Neural cell (in vitro differentiated cells): Measurements from ENCODE around the gene JAGN1. TPM values are rescaled to one million over a fixed set of nuclear protein-coding genes. Genes with fewer than 3 reads are reported as not detected.
"Not testable (repeated sequence)": the region's sequence is repeated elsewhere in the genome, so short reads cannot be mapped to it uniquely, and the experiment has no call there.

Source experiments
- H2AFZ ChIP-seq: fragments of 200-600, 300-800 bp; sonication (generic), shearing (Covaris generic); 2 replicates; pipeline ENCODE4 v1.6.0; 2014; ENCODE audit warnings: low read depth, mild to moderate bottlenecking, antibody characterized with exemption, low read length, moderate library complexity
- H3F3A ChIP-seq: fragments of 200-600 bp; shearing (Covaris generic); 2 replicates; pipeline ENCODE4 v1.6.1; 2016; ENCODE audit warnings: mild to moderate bottlenecking, moderate library complexity, mixed read lengths, antibody characterized with exemption, low read length; ENCODE audit not compliant: insufficient read depth, poor library complexity, severe bottlenecking
- H3K27ac ChIP-seq: fragments of 200-600, 300-800 bp; sonication (generic), shearing (Covaris generic); 2 replicates; pipeline ENCODE4 v1.5.1; 2014; ENCODE audit warnings: mild to moderate bottlenecking, low read length, moderate library complexity
- H3K27me3 ChIP-seq: fragments of 300-800, 200-600 bp; sonication (generic), shearing (Covaris generic); 2 replicates; pipeline ENCODE4 v1.6.0; 2014; ENCODE audit warnings: mild to moderate bottlenecking, low read depth, low read length, moderate library complexity; ENCODE audit not compliant: insufficient read depth
- H3K36me3 ChIP-seq: fragments of 300-800, 200-600 bp; sonication (generic), shearing (Covaris generic); 2 replicates; pipeline ENCODE4 v1.5.1; 2014; ENCODE audit warnings: mild to moderate bottlenecking, antibody characterized with exemption, low read length, moderate library complexity; ENCODE audit not compliant: insufficient read depth
- H3K4me2 ChIP-seq: fragments of 300-800, 200-600 bp; sonication (generic), shearing (Covaris generic); 2 replicates; pipeline ENCODE4 v1.6.0; 2014; ENCODE audit warnings: mild to moderate bottlenecking, low read length
- H3K4me3 ChIP-seq: fragments of 300-800, 200-600 bp; sonication (generic), shearing (Covaris generic); 2 replicates; pipeline ENCODE4 v1.5.1; 2014; ENCODE audit warnings: mild to moderate bottlenecking, low read length, moderate library complexity
- H3K79me2 ChIP-seq: fragments of 200-600 bp; shearing (Covaris generic); replicated peaks from 2 replicates; pipeline ENCODE4 v1.6.0; 2014; ENCODE audit warnings: mild to moderate bottlenecking, low read length, moderate library complexity; ENCODE audit not compliant: insufficient read depth
- H3K9ac ChIP-seq: fragments of 300-800, 200-600 bp; sonication (generic), shearing (Covaris generic); 2 replicates; pipeline ENCODE4 v1.6.1; 2016; ENCODE audit warnings: mild to moderate bottlenecking, low read length, mixed read lengths
- H3K9me2 ChIP-seq: fragments of 200-600 bp; shearing (Covaris generic); 2 replicates; pipeline ENCODE4 v1.6.1; 2016; ENCODE audit warnings: mild to moderate bottlenecking, low read length, mixed read lengths; ENCODE audit not compliant: insufficient read depth
- H3K9me3 ChIP-seq: fragments of 200-600, 300-800 bp; sonication (generic), shearing (Covaris generic); 2 replicates; pipeline ENCODE4 v1.6.1; 2016; ENCODE audit warnings: mild to moderate bottlenecking, mixed run types, low read length, moderate library complexity, mixed read lengths
- H4K20me1 ChIP-seq: fragments of 200-600 bp; shearing (Covaris generic); 2 replicates; pipeline ENCODE4 v1.6.1; 2016; ENCODE audit warnings: mild to moderate bottlenecking, mixed run types; ENCODE audit not compliant: insufficient read depth
- EP300 ChIP-seq: fragments of 450-650 bp; conservative IDR thresholded peaks from 2 replicates; pipeline ENCODE4 v1.6.1; 2014; ENCODE audit warnings: antibody characterized with exemption, mild to moderate bottlenecking, moderate library complexity; ENCODE audit not compliant: poor library complexity, severe bottlenecking
- EZH2 ChIP-seq: fragments of 200-600, 300-800 bp; shearing (Covaris generic), sonication (generic); IDR thresholded peaks from 2 replicates; pipeline ENCODE4 v1.6.1; 2014; ENCODE audit warnings: antibody characterized with exemption, low read length, borderline replicate concordance, mild to moderate bottlenecking; ENCODE audit not compliant: insufficient read depth, poor library complexity, severe bottlenecking
- MXI1 ChIP-seq: fragments of 450-650 bp; conservative IDR thresholded peaks from 2 replicates; pipeline ENCODE4 v1.6.1; 2014; ENCODE audit warnings: antibody characterized with exemption, mild to moderate bottlenecking; ENCODE audit not compliant: poor library complexity, severe bottlenecking
- POLR2AphosphoS5 ChIP-seq: IDR thresholded peaks from 2 replicates; pipeline ENCODE4 v1.6.1; 2012
- RAD21 ChIP-seq: fragments of 450-650 bp; conservative IDR thresholded peaks from 2 replicates; pipeline ENCODE4 v1.6.1; 2014; ENCODE audit warnings: antibody characterized with exemption, mild to moderate bottlenecking, moderate library complexity
- REST ChIP-seq: IDR thresholded peaks from 2 replicates; pipeline ENCODE4 v1.6.1; 2012; ENCODE audit warnings: borderline replicate concordance
- SMC3 ChIP-seq: fragments of 450-650 bp; conservative IDR thresholded peaks from 2 replicates; pipeline ENCODE4 v1.6.1; 2014; ENCODE audit warnings: antibody characterized with exemption, mild to moderate bottlenecking, moderate library complexity; ENCODE audit not compliant: poor library complexity
- TAF1 ChIP-seq: IDR thresholded peaks from 2 replicates; pipeline ENCODE4 v1.6.1; 2012; ENCODE audit warnings: low read depth
- polyA plus RNA-seq: library from polyadenylated mRNA; depleted of rRNA; stranded (reverse); fragments of >200 nt; gene quantifications from 2 replicates; pipeline ENCODE4 v1.2.3, GENCODE V29; 2014
- TF ChIP-seq, protein P1 (sequence below): fragments of 450-650 bp; IDR thresholded peaks from 2 replicates; pipeline ENCODE4 v1.5.1; 2014; ENCODE audit warnings: antibody characterized with exemption, mild to moderate bottlenecking, moderate library complexity; ENCODE audit not compliant: poor library complexity, severe bottlenecking

JAGN1 gene
- polyA plus RNA-seq, 1 donor from 2014 or later = 26.5 TPM

DNA sequence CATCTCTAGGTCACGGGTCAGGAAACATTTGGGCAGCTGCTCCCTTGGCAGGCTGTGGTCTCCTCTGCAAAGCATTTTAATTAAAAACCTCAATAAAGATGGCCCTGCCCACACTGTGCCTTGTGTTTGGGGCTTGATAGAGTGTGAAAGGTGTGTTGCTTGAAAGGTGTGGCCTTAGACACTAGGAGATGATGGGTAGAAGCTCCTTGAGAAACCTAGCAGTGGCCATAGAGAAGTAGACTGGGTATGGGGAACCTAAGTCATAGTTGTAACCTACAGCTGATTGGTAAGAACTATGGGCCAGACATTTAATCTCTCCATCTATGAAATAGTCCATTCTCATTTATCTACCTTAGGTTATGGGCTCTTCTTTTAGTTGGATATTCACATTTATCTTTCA lies 3.3 kb downstream of the JAGN1 start:
- no peaks in the 10 kb centered on the region for H3K9me3 ChIP-seq
- H3K9ac ChIP-seq = no peak overlapping the region
- no peak overlapping the region for H2AFZ ChIP-seq
- no peak overlapping the region for H3K4me3 ChIP-seq
- no peak overlapping the region for H3K4me2 ChIP-seq
- H3K27ac ChIP-seq = no peak overlapping the region
- H3F3A ChIP-seq = peaks cover 3% of the 10 kb centered on the region
- peaks cover 13% of the 10 kb centered on the region for H3K79me2 ChIP-seq
- H3K36me3 ChIP-seq = no peaks in the 10 kb centered on the region
- TF ChIP-seq RAD21 = no peak
- no peak for TF ChIP-seq TAF1
- TF ChIP-seq SMC3 = no peak
- no peak for TF ChIP-seq REST
- TF ChIP-seq, protein P1, sequence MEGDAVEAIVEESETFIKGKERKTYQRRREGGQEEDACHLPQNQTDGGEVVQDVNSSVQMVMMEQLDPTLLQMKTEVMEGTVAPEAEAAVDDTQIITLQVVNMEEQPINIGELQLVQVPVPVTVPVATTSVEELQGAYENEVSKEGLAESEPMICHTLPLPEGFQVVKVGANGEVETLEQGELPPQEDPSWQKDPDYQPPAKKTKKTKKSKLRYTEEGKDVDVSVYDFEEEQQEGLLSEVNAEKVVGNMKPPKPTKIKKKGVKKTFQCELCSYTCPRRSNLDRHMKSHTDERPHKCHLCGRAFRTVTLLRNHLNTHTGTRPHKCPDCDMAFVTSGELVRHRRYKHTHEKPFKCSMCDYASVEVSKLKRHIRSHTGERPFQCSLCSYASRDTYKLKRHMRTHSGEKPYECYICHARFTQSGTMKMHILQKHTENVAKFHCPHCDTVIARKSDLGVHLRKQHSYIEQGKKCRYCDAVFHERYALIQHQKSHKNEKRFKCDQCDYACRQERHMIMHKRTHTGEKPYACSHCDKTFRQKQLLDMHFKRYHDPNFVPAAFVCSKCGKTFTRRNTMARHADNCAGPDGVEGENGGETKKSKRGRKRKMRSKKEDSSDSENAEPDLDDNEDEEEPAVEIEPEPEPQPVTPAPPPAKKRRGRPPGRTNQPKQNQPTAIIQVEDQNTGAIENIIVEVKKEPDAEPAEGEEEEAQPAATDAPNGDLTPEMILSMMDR = no peak
- TF ChIP-seq EP300 = no peak
- TF ChIP-seq MXI1 = no peak
- TF ChIP-seq POLR2AphosphoS5 = no peak
- no peak for TF ChIP-seq EZH2
- H3K9me2 ChIP-seq = no peaks in the 10 kb centered on the region
- H3K27me3 ChIP-seq = no peaks in the 10 kb centered on the region
- H4K20me1 ChIP-seq = no peaks in the 10 kb centered on the region

DNA sequence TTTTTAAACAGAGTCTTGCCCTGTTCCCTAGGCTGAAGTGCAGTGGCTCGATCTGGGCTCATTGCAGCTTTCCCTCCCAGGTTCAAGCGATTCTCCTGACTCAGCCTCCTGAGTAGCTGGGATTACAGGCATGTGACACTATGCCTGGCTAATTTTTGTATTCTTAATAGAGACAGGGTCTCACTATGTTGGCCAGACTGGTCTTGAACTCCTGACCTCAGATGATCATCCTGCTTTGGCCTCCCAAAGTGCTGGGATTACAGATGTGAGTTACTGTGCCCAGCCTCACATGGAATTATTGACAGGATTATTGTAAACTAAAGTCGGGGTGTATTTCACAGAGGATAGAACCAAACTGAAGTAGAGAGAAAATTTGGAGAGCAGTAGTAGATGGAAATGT lies 5.3 kb downstream of the JAGN1 start:
- not testable (repeated sequence) for H3K4me2 ChIP-seq, H3K27me3 ChIP-seq, H3K36me3 ChIP-seq, H3K9me3 ChIP-seq, H3K4me3 ChIP-seq, H3K9me2 ChIP-seq, H2AFZ ChIP-seq, H4K20me1 ChIP-seq, H3K9ac ChIP-seq, H3K27ac ChIP-seq, H3F3A ChIP-seq
- peaks cover 11% of the 10 kb centered on the region for H3K79me2 ChIP-seq

DNA sequence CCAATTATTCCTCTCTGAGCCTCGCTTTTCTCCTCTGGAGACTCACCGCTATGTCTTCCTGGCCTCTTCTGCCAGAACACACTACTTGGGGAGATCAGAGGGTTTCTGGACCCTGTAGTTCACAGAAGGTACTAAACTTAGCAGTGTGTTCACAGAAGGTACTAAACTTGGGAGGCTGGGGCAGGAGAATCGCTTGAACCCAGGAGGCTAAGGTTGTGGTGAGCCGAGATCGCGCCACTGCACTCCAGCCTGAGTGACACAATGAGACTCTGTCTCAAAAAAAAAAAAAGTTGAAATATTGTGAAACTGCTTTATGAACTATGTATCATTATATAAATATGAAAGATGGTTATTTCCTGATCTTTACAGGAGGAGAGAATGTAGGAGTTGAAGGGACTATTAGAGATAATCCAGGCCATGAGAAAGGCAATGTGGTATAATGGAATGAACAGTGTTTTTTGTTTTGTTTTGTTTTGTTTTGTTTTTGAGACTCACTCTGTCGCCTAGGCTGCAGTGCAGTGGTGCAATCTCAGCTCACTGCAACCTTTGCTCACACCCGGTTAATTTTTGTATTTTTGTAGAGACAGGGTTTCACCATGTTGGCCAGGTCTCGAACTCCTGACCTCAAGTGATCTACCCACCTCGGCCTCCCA lies 6.5 kb downstream of the JAGN1 start:
- H4K20me1 ChIP-seq, H3K9me3 ChIP-seq, H3K36me3 ChIP-seq, H3K27me3 ChIP-seq, H3K9me2 ChIP-seq, H3K4me3 ChIP-seq, H3K9ac ChIP-seq, H3K27ac ChIP-seq, H3K4me2 ChIP-seq, H2AFZ ChIP-seq, H3F3A ChIP-seq, H3K79me2 ChIP-seq: not testable (repeated sequence)
